ENCODE data around the gene GRM8. TPM values are rescaled to one million over a fixed set of nuclear protein-coding genes. Genes with fewer than 3 reads are reported as not detected.

The GRM8 gene
- polyA plus RNA-seq, 2 of the 4 experiments (the other 2 are of a cell fraction) = 0.06 TPM; not detected in 1

GRCh38 chr7:126411032-126411820 is 841.5 kb downstream of the GRM8 start:
- POLR2A ChIA-PET = no interaction called here
- TF ChIP-seq MAFK (IDR thresholded peaks at IDR 0.05; ENCODE audit: partially characterized antibody) = peak; percentile 48
- no peak for TF ChIP-seq JUN (IDR thresholded peaks at IDR 0.05)
- DNase-seq (ENCODE audit: low read depth in 1 of 2, low spot score in 1 of 2) (no peak), ATAC-seq (no peak), FAIRE-seq (no peak)
- WGBS (ENCODE audit: missing lambda C conversion rate) = 4% methylated on average over 3 of the region's 3 CpGs
- Histone ChIP-seq H3K4me3 (no peak overlapping the region), H3K4me1 (no peaks in the 10 kb centered on the region), H3K9me3 (no peaks in the 10 kb centered on the region), H3K27ac (no peak overlapping the region), H3K4me2 (peak overlapping the region; percentile 40)
- CTCF ChIA-PET = no interaction called here

- Histone ChIP-seq H3K4me2 (no peak overlapping the region), H3K4me1 (no peaks in the 10 kb centered on the region), H3K27ac (no peak overlapping the region), H3K9me3 (no peaks in the 10 kb centered on the region), H3K4me3 (no peak overlapping the region)
- DNase-seq (ENCODE audit: low read depth in 1 of 2, low spot score in 1 of 2) (no peak), ATAC-seq (no peak), FAIRE-seq (no peak)
- ChIA-PET POLR2A (no interaction called here), CTCF (no interaction called here)
- no peak for TF ChIP-seq CBX2 (IDR thresholded peaks at IDR 0.05; ENCODE audit: borderline replicate concordance, low read depth)
- TF ChIP-seq MAFK (IDR thresholded peaks at IDR 0.05; ENCODE audit: partially characterized antibody) = no peak
- no peak for TF ChIP-seq SREBF2 (IDR thresholded peaks at IDR 0.05)
- TF ChIP-seq HDAC2 (IDR thresholded peaks at IDR 0.05) = no peak
- no peak for TF ChIP-seq PBX3 (IDR thresholded peaks at IDR 0.05)
- TF ChIP-seq ZNF302 (CRISPR knock-in tag; IDR thresholded peaks at IDR 0.05) = no peak
- TF ChIP-seq HES2 (IDR thresholded peaks at IDR 0.05) = no peak
- TF ChIP-seq FOSL2 (IDR thresholded peaks at IDR 0.05) = no peak
- TF ChIP-seq FOSL2 (CRISPR knock-in tag; IDR thresholded peaks at IDR 0.05) = no peak
- TF ChIP-seq, protein P1, sequence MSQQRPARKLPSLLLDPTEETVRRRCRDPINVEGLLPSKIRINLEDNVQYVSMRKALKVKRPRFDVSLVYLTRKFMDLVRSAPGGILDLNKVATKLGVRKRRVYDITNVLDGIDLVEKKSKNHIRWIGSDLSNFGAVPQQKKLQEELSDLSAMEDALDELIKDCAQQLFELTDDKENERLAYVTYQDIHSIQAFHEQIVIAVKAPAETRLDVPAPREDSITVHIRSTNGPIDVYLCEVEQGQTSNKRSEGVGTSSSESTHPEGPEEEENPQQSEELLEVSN (IDR thresholded peaks at IDR 0.05; ENCODE audit: borderline replicate concordance, low read depth) = no peak
- TF ChIP-seq, protein P2, sequence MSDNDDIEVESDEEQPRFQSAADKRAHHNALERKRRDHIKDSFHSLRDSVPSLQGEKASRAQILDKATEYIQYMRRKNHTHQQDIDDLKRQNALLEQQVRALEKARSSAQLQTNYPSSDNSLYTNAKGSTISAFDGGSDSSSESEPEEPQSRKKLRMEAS (IDR thresholded peaks at IDR 0.05) = no peak
- TF ChIP-seq ZSCAN20 (CRISPR knock-in tag; IDR thresholded peaks at IDR 0.05) = no peak
- TF ChIP-seq HEYL (CRISPR knock-in tag; IDR thresholded peaks at IDR 0.05) = no peak
- TF ChIP-seq RARB (CRISPR knock-in tag; IDR thresholded peaks at IDR 0.05) = no peak
- no peak for TF ChIP-seq RFX5 (IDR thresholded peaks at IDR 0.05)
- TF ChIP-seq RNF2 (IDR thresholded peaks at IDR 0.05; ENCODE audit: borderline replicate concordance, low read depth) = no peak
- no peak for TF ChIP-seq GATA3 (IDR thresholded peaks at IDR 0.05; ENCODE audit: borderline replicate concordance)
- no peak for TF ChIP-seq FOSB (CRISPR knock-in tag; IDR thresholded peaks at IDR 0.05)
- no peak for TF ChIP-seq RCOR1 (IDR thresholded peaks at IDR 0.05; ENCODE audit: low read depth, low read length)
- no peak for TF ChIP-seq RAD21 (conservative IDR thresholded peaks at IDR 0.05 in 1 of 2, IDR thresholded peaks at IDR 0.05 in 1 of 2)
- no peak for TF ChIP-seq CBX8 (IDR thresholded peaks at IDR 0.05)
- WGBS (ENCODE audit: missing lambda C conversion rate) = 33% methylated on average over 1 of the region's 1 CpG
These were observed 849.7 kb downstream of the GRM8 start for GRCh38 chr7:126403040-126403439.

DNA sequence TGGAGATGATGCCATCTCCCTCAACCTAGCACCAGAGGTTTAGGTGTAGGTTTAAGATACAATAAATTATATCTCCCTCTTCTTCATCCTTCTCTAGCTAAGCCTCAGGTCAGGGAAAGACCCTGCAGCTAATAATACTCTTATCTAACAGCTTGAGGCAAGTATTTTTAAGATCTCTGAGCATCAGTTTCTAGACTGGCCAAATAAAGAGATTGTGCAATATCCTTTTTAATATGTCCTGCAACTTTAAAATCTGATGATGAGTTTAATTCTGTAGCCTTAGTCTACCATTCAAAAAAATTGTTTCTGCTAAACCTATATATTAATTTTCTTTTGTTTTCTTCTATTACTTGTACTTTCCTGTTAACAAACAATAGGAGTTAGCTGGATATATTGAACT is 850.8 kb downstream of the GRM8 start:
- FAIRE-seq = no peak
- H3K4me2 ChIP-seq = no peak overlapping the region
- TF ChIP-seq, protein P3, sequence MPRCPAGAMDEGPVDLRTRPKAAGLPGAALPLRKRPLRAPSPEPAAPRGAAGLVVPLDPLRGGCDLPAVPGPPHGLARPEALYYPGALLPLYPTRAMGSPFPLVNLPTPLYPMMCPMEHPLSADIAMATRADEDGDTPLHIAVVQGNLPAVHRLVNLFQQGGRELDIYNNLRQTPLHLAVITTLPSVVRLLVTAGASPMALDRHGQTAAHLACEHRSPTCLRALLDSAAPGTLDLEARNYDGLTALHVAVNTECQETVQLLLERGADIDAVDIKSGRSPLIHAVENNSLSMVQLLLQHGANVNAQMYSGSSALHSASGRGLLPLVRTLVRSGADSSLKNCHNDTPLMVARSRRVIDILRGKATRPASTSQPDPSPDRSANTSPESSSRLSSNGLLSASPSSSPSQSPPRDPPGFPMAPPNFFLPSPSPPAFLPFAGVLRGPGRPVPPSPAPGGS (IDR thresholded peaks at IDR 0.05) = no peak
- TF ChIP-seq CTCF (IDR thresholded peaks at IDR 0.05) = no peak
- no peak for TF ChIP-seq NFE2L2 (conservative IDR thresholded peaks at IDR 0.05; ENCODE audit: low read length)
- no peak for TF ChIP-seq FOSB (CRISPR knock-in tag; IDR thresholded peaks at IDR 0.05)
- no peak for TF ChIP-seq MAFK (IDR thresholded peaks at IDR 0.05; ENCODE audit: partially characterized antibody)
- TF ChIP-seq, protein P2 (IDR thresholded peaks at IDR 0.05) = no peak
- TF ChIP-seq SMC3 (IDR thresholded peaks at IDR 0.05) = no peak

More for the DNA sequence above, 850.8 kb downstream of the GRM8 start:
- Histone ChIP-seq H3K27ac (no peak overlapping the region), H3K4me3 (no peak overlapping the region), H3K9me3 (no peaks in the 10 kb centered on the region), H3K4me1 (no peaks in the 10 kb centered on the region)
- POLR2A ChIA-PET = no interaction called here
- DNase-seq (ENCODE audit: low read depth in 1 of 2, low spot score in 1 of 2) (no peak), ATAC-seq (no peak)
- CTCF ChIA-PET = no interaction called here
